Activated CD4-positive, alpha-beta T cell treated with anti-CD3 and anti-CD28 coated beads, Interleukin-2, amount 50 U/mL, for 24 hours (primary cell): ENCODE measurements around the gene DMXL1.

Experiments used
- DNase-seq, 2 donors: peaks; one replicate each; pipeline ENCODE4 v3.0.0-alpha.2; 2020; ENCODE audit warnings: low read depth in 1 of 2, low spot score in 1 of 2

Gene DMXL1

DNA sequence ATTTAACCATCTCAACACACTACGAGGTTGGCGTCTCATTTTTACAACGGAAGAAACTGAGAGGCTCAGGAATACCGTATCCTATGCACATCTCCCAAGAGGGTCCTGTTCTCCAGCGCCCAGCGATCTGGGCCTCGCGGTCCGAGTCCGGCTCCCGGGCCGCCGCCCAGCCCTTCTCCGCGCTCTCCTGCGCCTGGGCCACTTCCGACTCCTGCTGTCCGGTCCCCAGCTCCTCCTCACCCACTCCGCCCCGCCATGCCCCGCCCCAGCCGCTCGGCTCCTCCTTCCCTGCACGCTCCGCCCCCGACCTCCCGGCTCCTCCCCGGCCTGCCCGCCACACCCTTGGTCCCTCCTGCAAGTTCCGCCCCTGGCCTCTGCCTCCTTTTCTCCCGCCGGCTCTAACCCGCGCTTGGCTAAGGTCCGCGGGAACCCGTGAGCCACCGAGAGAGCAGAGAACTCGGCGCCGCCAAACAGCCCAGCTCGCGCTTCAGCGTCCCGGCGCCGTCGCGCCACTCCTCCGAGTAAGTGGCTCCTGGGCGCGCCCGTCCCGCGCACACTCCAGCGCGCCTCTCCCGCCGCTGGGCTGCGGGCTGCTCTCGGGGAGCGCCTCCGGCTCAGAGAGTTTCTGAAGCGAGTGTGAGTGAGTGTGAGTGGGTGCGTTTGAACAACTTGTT is 197.6 kb downstream of the DMXL1 start:
- DNase-seq = peak; percentile 94 to 98

DNA sequence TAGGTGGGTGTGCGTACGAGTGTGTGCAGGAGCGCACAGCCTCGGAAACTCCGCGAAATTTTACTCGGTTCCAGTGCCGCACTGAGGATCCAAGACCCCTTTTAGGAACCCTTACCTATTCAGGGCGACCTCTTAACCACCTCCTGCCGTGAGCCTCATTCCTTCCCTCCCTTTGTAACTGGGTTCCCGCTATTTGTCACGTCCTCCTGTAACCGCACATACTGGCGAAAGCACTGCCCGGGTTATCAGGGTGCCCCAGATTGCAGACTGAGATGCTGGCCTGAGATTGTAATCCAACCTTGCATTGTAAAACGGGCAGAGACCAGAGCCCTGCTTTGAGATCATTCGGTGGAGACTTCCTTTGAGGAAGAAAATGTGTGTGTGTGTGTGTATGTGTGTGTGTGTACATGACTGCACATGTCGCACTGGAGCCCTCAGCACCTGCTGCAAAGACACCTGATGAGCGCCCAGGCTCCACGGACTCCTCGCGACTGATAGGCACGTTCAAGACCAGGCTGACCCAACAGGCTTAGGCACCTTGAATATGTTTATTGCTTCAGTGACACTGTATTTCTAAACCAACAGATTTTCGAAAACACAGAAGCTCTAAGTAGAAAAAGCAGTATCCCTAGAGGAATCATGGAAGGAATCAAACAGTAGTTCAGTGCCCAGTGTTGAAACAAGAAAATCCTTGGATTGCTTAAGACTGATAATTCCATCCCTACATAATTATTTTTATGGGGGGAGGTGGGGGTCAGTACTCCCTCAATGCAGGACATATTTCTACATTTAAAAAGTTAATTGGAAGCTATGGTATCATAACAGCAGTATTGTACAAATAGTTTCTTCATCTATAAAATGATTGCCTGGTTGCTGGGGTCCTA is 198.4 kb downstream of the DMXL1 start:
- peak in 1 of 2 donors; percentile 35 for DNase-seq

DNA sequence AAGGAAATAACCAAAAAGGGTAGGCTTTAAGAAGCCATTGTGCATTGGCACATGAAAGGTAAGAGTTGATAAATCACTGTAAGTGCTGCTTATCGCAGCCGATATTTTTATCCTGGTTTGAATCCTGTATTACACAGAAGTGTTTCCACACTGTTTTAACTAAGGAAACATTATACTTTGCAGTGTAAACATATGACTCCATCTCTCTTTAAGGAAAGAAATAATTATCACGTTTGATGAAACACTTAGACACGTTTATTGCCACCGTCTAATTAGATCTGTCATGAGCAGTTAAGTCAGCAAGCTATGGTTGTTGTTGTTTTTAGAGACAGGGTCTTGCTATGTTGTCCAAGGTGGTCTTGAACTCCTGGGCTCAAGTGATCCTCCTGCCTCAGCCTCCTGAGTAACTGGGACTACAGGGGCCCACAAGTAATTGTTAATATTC is 199.3 kb downstream of the DMXL1 start:
- DNase-seq = no peak

DNA sequence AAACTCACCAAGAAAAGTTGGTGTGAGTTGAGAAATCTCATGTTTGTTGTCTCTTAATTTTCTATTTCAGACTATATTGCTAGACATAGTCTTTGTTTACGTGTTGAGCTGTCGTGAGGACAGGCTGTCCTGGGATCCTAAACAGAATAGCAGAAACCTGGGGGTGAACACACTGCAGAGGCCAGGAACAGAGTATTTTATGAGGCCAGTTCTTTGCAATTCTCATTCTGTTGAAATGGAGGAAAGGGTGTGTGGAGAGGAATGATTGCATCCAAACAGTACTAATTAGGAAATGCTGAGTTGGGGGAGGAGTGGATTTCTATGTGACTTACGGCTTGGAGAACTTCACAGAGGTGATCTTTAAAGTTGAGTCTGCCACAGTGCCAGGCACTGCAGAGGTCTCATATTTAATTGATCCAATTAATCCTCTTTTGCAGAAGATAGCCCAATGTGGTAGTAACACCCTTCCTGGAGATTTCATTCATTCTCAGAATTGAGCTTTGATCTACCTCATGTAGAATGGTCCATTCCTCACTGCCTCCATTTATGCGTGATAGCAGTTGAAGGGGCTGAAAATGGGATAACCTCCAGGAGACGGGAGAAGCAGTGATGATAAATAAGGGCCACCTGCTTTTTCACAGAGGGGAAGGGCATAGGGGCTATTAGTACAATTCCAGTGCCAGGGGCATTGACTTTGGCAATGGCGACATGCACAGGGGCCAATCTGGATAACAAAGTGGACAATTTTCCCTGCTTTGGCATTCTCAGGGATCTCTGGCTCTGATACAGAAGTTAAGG is 200.3 kb downstream of the DMXL1 start:
- DNase-seq = no peak

DNA sequence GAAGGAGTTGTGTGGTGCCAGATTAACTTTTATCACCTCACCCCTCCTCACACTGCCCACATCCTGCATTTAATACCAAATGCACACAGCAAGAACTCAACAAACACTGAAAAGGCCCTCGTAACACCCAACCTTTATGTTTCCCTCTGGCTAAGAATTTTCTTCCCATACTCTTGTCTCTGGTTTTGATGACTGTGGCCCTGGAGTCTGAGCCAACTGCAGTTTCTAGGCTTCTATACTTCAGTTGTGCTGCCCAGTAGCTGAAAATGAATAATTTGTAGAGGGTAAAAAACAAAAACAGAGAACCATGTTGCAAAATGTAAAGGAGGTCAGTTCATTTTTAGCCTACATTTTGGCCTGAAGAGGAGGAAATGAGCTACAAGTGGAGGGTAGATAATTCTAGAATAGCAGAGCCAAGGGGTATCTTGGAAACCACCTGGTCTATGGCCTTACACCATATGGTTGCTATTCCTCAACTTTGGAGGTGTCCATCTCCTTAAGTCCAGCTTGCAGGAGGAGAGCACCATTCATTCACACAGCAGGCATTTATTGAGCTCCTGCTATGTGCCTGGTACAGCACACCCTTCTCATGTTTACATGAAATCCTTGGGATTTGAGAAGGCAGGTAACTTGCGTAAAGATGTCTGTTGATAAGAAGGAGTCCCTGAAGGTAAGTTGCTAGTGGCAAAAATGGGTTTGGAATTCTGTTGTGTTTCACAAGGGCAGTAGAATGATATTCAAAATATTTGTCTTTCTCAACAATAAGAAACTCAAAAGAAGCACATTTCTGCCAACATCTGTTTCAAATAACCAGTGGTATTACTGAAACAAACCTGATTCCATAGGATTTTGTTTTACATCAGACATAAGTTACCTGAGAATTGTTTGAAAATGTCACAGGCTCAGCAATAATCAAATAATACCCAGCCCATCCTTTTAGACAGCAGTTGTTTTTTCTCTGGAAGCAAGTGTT is 201.2 kb downstream of the DMXL1 start:
- no peak for DNase-seq

DNA sequence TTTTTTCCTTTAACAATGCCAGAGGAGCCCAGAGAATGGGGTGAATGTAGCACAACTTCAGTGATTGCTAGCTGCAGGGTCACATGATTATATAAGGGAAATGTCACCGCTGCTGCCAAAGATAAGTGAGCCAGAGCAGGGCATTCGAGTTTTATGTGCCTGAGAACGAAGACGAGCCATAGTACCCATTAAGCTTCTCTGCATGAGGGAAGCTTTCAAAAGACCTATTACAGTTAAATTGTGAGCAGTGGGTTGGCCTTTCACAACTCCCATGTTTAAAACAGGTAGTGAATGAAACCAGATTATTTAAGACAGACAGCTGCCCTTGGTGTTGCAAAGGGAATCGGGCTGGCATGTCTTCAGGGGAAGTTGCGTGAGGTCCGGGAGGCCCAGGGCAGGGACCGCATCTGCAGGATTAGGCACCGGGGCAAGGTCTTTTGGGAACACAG is 202.5 kb downstream of the DMXL1 start:
- DNase-seq = no peak

DNA sequence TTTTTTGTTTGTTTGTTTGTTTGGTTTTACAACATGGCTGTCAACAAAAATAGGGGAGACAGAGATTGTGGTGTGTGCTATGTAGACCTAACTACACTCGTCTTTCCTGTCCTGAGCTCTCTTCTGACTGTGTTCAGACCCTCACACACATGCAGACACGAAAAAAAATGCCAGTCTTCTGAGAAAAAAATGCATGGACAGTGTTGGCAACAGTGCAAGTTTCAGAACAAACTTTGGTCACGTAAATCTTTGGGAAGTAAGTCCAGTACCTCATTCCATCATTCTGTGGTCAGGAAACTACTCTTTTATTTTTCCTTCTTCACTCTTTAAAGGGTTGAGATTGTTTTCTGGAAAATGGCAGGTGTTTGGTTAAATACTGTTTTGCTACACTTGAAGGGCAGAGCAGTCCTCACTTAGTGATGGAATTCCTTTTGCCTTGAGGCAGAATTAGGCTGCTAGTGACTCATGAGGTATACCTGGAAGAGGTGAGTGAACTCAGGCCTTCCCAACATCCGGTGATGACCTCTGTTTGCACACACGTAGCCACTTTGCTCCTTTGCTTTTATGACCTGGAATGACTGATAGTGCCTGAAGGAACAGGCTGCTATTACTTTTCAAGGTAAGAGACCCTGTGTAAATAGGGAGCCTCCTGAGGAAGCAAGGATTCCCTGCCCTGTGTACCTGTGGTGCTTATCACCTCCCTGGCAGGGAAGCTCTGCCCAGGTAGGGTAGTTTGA is 203.3 kb downstream of the DMXL1 start:
- DNase-seq = no peak

DNA sequence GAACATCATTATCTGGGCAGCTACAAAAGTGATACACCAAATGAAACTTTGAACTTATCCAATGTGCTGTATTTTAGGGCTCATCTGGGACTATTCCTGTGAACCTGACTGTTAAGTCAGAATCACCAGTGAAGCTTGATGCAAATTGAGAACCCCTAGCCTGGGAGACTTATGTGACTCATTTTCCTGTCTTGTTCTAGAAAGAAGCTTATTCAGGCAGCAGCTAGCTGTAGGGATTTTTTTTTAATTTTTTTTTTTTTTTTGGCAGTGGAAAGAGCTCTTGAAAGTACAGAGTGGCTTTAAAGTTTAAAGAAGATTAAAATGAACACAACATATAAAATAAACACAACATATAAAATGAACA is 203.9 kb downstream of the DMXL1 start:
- DNase-seq = peak in 1 of 2 donors; percentile 46

DNA sequence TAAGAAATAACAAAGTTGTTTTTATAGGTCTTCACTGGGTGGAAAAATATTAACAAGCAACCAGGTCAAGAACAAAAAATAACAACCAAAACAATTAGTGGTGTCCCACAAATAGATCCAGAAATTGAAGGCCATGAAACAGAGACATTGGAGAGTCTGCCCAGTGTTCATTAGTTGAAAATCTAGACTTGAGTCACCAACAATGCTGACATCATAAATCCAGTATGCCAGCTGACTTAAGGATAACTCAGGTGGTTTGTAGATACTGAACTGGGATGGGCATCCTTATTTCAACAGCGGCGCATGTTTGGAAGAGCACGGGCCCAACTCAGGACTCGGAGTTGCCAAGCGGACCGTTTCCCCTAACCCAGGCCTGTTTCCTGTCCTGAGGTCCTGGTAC is 204.3 kb downstream of the DMXL1 start:
- no peak for DNase-seq

DNA sequence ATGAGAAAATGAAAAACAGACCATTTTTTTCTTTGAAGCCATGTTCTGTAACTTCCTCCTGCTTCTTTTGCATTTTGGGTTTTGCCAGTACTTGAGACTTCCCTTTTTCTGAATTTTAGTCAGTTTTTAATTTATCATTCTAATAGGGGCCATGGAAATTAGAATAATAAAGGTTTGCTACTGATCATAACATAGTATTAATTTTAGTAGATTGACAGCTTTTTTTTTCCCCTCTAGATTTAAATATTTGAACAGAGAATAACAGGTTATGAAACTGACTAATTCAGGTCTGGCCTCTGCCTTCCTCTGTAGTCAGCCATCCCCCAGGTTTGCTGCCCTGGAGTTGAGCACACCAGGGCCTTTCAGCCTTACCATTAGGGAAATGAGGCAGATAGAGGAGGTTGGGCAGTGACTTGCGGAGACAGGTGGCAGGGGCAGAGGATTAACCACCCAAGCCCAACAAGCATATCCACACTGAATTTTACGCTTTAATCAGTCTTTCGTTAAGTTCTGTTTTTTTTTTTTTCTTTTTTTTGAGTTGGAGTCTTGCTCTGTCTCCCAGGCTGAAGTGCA is 204.8 kb downstream of the DMXL1 start:
- DNase-seq = peak in 1 of 2 donors; percentile 58

DNA sequence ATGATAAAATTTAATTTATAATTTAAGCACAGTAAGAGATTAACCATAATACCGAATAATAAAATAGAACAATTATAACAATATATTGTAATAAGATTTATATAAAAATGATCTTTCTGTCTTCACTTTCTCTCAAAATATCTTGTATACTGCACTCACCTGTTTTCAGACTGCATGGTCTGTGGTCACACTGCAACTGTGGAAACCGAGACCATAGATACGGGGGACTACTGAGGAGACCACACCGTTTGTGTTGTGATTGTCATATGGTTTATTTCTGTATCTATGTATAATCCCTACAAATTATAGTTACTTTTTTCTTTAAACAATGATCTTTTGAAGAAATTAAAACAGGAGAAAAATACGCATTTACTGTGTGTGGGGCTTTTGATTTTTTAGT is 206.1 kb downstream of the DMXL1 start:
- no peak for DNase-seq

DNA sequence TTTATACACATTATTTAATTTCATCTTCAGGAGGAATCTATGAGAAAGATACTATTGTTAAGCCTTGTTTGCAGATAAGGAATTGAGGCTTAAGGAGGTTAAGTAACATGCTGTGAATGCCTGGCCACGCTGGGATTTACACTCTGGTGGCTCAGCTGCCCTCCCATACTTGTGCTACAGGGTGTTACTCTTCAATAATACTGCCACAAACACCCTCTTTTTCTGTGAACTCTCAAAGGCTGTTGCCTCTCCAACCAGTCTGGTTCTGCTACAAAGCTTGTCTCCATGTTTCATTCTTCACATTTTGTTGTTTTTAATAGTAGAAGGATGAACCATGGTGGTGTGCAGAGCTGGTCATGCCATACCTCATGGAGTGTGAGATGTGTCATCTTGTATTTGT is 208.2 kb downstream of the DMXL1 start:
- DNase-seq = no peak

DNA sequence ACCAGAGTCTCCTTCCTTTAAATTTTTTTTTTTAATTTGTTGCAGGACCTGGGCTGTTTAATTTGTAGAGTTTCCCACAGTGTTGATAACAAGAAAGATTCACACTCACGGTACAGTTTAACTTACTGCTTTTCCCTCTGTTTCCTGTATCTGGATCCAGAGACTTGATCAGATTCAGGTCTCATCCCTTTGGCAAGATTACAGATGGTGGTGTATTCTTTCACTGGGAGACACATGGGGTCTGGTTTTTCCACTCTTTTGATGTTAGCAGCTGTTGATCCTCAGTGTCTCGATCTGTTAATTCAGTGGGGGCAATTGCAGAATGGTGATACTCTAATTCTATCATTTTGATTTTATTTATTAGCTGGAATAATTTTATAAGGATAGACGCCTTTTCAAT is 209.5 kb downstream of the DMXL1 start:
- DNase-seq = no peak

DNA sequence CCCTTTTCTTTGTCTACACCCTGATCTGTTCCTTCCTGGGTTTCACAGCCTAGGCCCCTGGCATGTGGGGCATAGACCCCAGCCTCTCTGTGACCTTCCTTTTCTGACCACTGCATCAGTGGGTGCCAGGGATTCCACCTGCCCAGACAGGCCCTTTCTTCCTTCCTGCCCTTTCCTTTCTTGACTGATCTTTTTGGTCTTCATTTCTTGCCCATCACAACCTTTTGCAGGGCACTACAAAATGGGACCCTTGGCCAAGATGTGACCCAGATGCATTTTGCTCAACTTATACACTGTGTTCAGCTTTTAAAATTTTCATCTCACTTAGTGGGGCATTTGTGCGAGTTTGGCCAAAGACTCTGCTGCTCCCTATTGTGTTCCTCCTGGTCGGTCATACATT is 211.7 kb downstream of the DMXL1 start:
- DNase-seq = no peak

DNA sequence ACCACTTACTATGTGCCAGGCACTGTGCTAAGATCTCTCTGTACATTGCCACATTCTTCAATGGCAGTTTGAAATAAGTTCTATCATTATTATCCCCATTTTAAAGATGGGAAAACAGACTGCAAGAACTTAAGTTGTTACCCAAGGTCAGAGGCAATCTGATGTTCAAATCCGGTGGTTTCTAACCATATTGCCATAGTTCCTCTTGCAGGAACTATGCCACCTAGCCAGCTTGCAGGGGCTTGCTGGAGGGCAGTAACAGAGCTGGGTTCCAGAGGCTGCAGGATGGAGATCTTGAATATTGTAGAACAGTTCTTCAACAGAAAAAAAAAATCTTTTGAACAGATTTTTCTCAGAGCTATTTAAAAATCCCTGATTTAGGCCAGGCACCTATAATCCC is 213.1 kb downstream of the DMXL1 start:
- no peak for DNase-seq

DNA sequence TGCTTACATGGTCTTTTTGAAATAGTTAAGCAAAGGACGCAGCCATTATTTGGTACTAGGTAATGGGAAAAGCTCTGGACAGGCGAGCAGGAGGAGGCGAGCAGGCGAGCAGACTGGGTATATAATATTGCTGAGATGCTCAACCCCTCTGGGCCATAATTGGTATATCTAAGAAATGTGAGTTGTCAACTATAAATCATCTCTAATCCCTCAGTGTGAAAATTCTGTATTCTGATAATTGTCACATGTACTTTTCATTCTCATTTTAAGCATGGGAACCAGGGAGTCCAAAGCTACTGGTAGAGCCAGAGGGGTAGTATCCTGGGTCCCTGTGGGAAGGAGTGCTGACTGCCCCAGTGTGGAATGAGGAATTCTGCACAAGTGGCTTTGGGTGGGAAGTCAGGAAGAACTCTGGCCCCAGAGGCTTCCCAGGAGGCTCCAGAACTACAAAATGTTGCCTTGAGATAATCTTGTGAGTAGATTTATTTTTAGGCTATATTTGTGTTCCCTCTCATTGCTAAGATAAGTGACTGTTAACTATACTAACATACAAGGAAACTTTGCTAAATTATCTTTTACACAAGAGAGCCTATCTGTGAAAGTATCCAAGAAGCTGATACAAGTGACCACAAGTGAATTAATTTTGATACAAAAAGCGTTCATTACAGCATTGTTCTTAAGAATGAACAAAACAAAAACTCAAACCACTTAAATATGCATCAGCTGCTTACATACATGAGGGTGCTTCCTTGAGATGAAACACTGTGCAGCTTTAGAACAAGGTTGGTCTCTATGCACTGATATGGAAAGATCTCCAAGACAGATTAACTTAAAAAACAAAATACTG is 214.4 kb downstream of the DMXL1 start:
- no peak for DNase-seq

DNA sequence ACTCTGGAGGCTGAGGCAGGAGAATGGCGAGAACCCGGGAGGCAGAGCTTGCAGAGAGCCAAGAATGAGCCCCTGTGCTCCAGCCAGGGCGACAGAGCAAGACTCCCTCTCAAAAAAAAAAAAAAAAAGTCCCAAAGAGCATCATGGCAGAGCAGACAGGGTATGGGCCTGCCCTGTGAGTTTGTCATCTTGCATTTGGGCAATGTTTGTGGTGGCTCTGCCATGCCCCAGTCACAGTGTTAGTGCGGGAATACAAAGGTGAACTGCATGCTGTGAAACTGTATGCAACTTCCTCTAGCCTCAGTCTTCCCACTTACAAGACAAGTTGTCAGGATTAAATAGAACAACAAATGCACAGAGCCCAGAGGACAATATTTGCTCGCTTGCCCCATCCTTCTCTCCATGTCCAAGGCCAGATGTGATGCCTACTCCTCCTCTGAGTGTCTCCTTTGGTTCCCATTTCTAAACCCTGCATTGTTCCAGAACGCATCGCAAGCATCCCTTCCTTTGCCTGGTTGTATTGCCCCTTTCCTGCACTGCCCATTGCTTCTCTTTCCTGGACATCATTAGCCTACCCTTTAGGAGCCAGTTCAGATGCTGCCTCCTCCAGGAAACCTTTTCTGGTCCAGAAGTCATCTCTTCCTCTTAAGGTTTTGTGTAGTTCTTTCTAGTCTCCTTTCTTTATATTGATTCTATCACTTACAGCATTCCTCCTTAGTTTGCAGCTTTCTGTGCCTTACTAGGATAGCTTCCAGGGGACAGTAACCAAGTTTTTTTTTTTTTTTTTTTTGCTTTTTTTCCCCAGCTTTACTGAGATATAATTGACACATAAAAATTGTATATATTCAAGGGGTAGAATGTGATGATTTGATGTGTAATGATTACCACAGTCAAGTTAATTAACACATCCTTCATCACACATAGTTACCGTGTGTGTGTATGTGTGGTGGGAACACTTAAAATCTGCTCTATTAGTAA is 215.9 kb downstream of the DMXL1 start:
- no peak for DNase-seq
